HG03442 (cell line): ENCODE measurements around the gene CAPN9.

Experiments
- ATAC-seq: cut with Tn5 transposase; IDR thresholded peaks from one replicate; pipeline ENCODE4 v1.9.1; 2021; ENCODE audit warnings: mild to moderate bottlenecking, moderate library complexity; ENCODE audit not compliant: unreplicated experiment

Gene CAPN9

GRCh38 chr1:230768903-230769570 is 21.8 kb downstream of the CAPN9 start:
- ATAC-seq, result no peak

- no peak for ATAC-seq
These were observed 23.1 kb downstream of the CAPN9 start for GRCh38 chr1:230770317-230770716.

GRCh38 chr1:230771773-230772354 is 24.7 kb downstream of the CAPN9 start:
- ATAC-seq, result no peak

GRCh38 chr1:230772457-230773395 is 25.5 kb downstream of the CAPN9 start:
- ATAC-seq, result no peak

- ATAC-seq, result no peak
These were observed 26.3 kb downstream of the CAPN9 start for GRCh38 chr1:230773396-230774033.

GRCh38 chr1:230778916-230779590 is 31.9 kb downstream of the CAPN9 start:
- ATAC-seq, result no peak

- ATAC-seq, result no peak
These were observed 33.9 kb downstream of the CAPN9 start for GRCh38 chr1:230781131-230781530.

GRCh38 chr1:230781594-230781993 is 34.4 kb downstream of the CAPN9 start:
- ATAC-seq, result peak; percentile 97

- ATAC-seq, result no peak
These were observed 37.0 kb downstream of the CAPN9 start for GRCh38 chr1:230784163-230784562.

GRCh38 chr1:230785636-230786384 is 38.6 kb downstream of the CAPN9 start:
- no peak for ATAC-seq

- no peak for ATAC-seq
These were observed 39.2 kb downstream of the CAPN9 start for GRCh38 chr1:230786385-230786753.

GRCh38 chr1:230787471-230787870 is 40.3 kb downstream of the CAPN9 start:
- ATAC-seq, result no peak

- ATAC-seq, result no peak
These were observed 41.5 kb downstream of the CAPN9 start for GRCh38 chr1:230788561-230789275.

- ATAC-seq, result no peak
These were observed 42.8 kb downstream of the CAPN9 start for GRCh38 chr1:230790026-230790425.

- ATAC-seq, result no peak
These were observed 44.9 kb downstream of the CAPN9 start for GRCh38 chr1:230791986-230792564.

GRCh38 chr1:230792691-230793462 is 45.7 kb downstream of the CAPN9 start:
- ATAC-seq, result no peak

GRCh38 chr1:230793463-230793745 is 46.2 kb downstream of the CAPN9 start:
- no peak for ATAC-seq

GRCh38 chr1:230794431-230794830 is 47.2 kb downstream of the CAPN9 start:
- no peak for ATAC-seq
